Keratinocyte (primary cell): ENCODE measurements around the gene ZHX3. TPM values are rescaled to one million over a fixed set of nuclear protein-coding genes. Genes with fewer than 3 reads are reported as not detected.

Experiments
- DNase-seq: peaks from one replicate; pipeline ENCODE4 v3.0.0-alpha.2; 2011; ENCODE audit warnings: low read depth, missing footprints, low spot score
- FAIRE-seq: peaks from 2 replicates; lab custom pipeline; 2011; peaks lifted over from hg19 to GRCh38; lab: Jason Lieb, UNC
- H2AFZ ChIP-seq: 2 replicates; pipeline ENCODE4 v1.6.0; 2012; ENCODE audit warnings: low read length, control low read depth, inconsistent platforms; ENCODE audit not compliant: control insufficient read depth
- H3K27ac ChIP-seq: 2 replicates; pipeline ENCODE4 v1.5.1; 2011; ENCODE audit warnings: low read length; ENCODE audit not compliant: control insufficient read depth, insufficient read depth
- H3K27me3 ChIP-seq: 3 replicates; pipeline ENCODE4 v1.6.0; 2011; ENCODE audit warnings: low read length; ENCODE audit not compliant: control insufficient read depth, insufficient read depth; ENCODE audit errors: extremely low read depth
- H3K36me3 ChIP-seq, 2 experiments: 2 replicates in 1 of 2; 3 replicates in 1 of 2; pipeline ENCODE4 v1.5.1; 2011; ENCODE audit warnings: low read length in 2 of 2, mild to moderate bottlenecking in 1 of 2; ENCODE audit not compliant: control insufficient read depth in 2 of 2, insufficient read depth in 2 of 2; ENCODE audit errors: extremely low read depth in 1 of 2
- H3K4me1 ChIP-seq: 3 replicates; pipeline ENCODE4 v1.5.1; 2011; ENCODE audit warnings: low read length; ENCODE audit not compliant: control insufficient read depth, insufficient read depth; ENCODE audit errors: extremely low read depth
- H3K4me2 ChIP-seq: 3 replicates; pipeline ENCODE4 v1.6.0; 2011; ENCODE audit warnings: low read depth, low read length; ENCODE audit not compliant: control insufficient read depth, insufficient read depth; ENCODE audit errors: extremely low read depth
- H3K4me3 ChIP-seq, 3 experiments: fragments of 200-600 bp in 1 of 3; sonication (generic) in 1 of 3; 2 replicates in 2 of 3; 3 replicates in 1 of 3; pipeline ENCODE4 v1.5.1; 2011 to 2016; ENCODE audit warnings: low read length in 3 of 3, mild to moderate bottlenecking in 3 of 3, control low read depth in 2 of 3, inconsistent platforms in 1 of 3, low read depth in 1 of 3, mixed read lengths in 1 of 3, mixed run types in 1 of 3, moderate library complexity in 1 of 3; ENCODE audit not compliant: control insufficient read depth in 2 of 3, insufficient read depth in 2 of 3; ENCODE audit errors: extremely low read depth in 1 of 3
- H3K79me2 ChIP-seq: 2 replicates; pipeline ENCODE4 v1.6.0; 2012; ENCODE audit warnings: low read length; ENCODE audit not compliant: control insufficient read depth, insufficient read depth
- H3K9ac ChIP-seq: 3 replicates; pipeline ENCODE4 v1.6.0; 2011; ENCODE audit warnings: low read length; ENCODE audit not compliant: control insufficient read depth, insufficient read depth; ENCODE audit errors: extremely low read depth
- H3K9me1 ChIP-seq: 3 replicates; pipeline ENCODE4 v1.6.0; 2011; ENCODE audit warnings: low read length; ENCODE audit not compliant: control insufficient read depth, insufficient read depth; ENCODE audit errors: extremely low read depth
- H3K9me3 ChIP-seq: 2 replicates; pipeline ENCODE4 v1.5.1; 2012; ENCODE audit warnings: low read depth, low read length; ENCODE audit not compliant: control insufficient read depth
- H4K20me1 ChIP-seq: 3 replicates; pipeline ENCODE4 v1.6.0; 2011; ENCODE audit warnings: low read length; ENCODE audit not compliant: control insufficient read depth, insufficient read depth; ENCODE audit errors: extremely low read depth
- CTCF ChIP-seq, 3 experiments: IDR thresholded peaks in 1 of 3; conservative IDR thresholded peaks in 1 of 3; optimal IDR thresholded peaks in 1 of 3; 2 replicates in 2 of 3; 3 replicates in 1 of 3; pipeline versions ENCODE3 to v1.5.1; 2011; ENCODE audit warnings: low read length in 3 of 3, mild to moderate bottlenecking in 3 of 3, moderate library complexity in 2 of 3, control low read depth in 1 of 3, inconsistent platforms in 1 of 3; ENCODE audit not compliant: insufficient read depth in 2 of 3; ENCODE audit errors: extremely low read depth in 1 of 3
- EZH2 ChIP-seq: IDR thresholded peaks from one replicate; pipeline ENCODE4 v1.6.1; 2012; ENCODE audit warnings: inconsistent platforms, mild to moderate bottlenecking, low read length, moderate library complexity
- dilution Hi-C: fragments of 300-500 bp; cut with MboI; formaldehyde crosslinking; loops from one replicate; pipeline ENCODE4 v1.7.0; 2020; ENCODE audit warnings: low sequenced_read_pairs; ENCODE audit not compliant: extremely low pct_ligation_motif_present
- polyA plus RNA-seq, 5 experiments: library from polyadenylated mRNA; depleted of rRNA in 3 of 5; stranded (reverse) in 3 of 5; stranded (forward) in 1 of 5; unstranded in 1 of 5; fragments of >200 nt; gene quantifications; 1 replicate in 1 of 5; 2 replicates in 3 of 5; 3 replicates in 1 of 5; pipeline versions ENCODE4 v1.2.1 to v1.2.3, GENCODE V29; 2011 to 2012; ENCODE audit warnings: missing spikeins in 2 of 5, low read depth in 1 of 5, low replicate concordance in 1 of 5

Gene ZHX3
- polyA plus RNA-seq, 1 donor (not counting 4 experiments of a cell fraction or from before 2014, with no cell fraction given): 16.5 TPM

GRCh38 chr20:41334036-41334435 is 16.5 kb upstream of the ZHX3 start:
- Histone ChIP-seq H3K79me2 (no peaks in the 10 kb centered on the region), H3K9me1 (no peaks in the 10 kb centered on the region), H3K9ac (no peak overlapping the region), H4K20me1 (no peaks in the 10 kb centered on the region), H3K4me3 (no peak overlapping the region), H2AFZ (no peak overlapping the region), H3K9me3 (no peaks in the 10 kb centered on the region), H3K4me2 (no peak overlapping the region), H3K27ac (no peak overlapping the region), H3K36me3 (no peaks in the 10 kb centered on the region), H3K4me1 (peaks cover 15% of the 10 kb centered on the region), H3K27me3 (no peaks in the 10 kb centered on the region)
- FAIRE-seq: no peak
- dilution Hi-C loops: no loop called here
- TF ChIP-seq CTCF (optimal IDR thresholded peaks at IDR 0.05 in 1 of 3, IDR thresholded peaks at IDR 0.05 in 1 of 3, conservative IDR thresholded peaks at IDR 0.05 in 1 of 3; ENCODE audit: extremely low read depth in 1 of 3, insufficient read depth in 2 of 3, low read length in 3 of 3): no peak
- TF ChIP-seq EZH2: no peak
- DNase-seq: no peak

GRCh38 chr20:41331731-41332130 is 14.2 kb upstream of the ZHX3 start:
- Histone ChIP-seq H3K9me1 (no peaks in the 10 kb centered on the region), H3K9ac (no peak overlapping the region), H3K4me2 (no peak overlapping the region), H3K27ac (no peak overlapping the region), H3K27me3 (no peaks in the 10 kb centered on the region), H3K9me3 (no peaks in the 10 kb centered on the region), H3K4me3 (no peak overlapping the region), H2AFZ (no peak overlapping the region), H3K79me2 (no peaks in the 10 kb centered on the region), H4K20me1 (no peaks in the 10 kb centered on the region), H3K36me3 (no peaks in the 10 kb centered on the region), H3K4me1 (peaks cover 18% of the 10 kb centered on the region)
- TF ChIP-seq CTCF (optimal IDR thresholded peaks at IDR 0.05 in 1 of 3, IDR thresholded peaks at IDR 0.05 in 1 of 3, conservative IDR thresholded peaks at IDR 0.05 in 1 of 3; ENCODE audit: extremely low read depth in 1 of 3, insufficient read depth in 2 of 3, low read length in 3 of 3) (no peak), EZH2 (no peak)
- DNase-seq (no peak), FAIRE-seq (no peak)
- dilution Hi-C loops: no loop called here
